ENCODE measurements around the gene SLC25A34.

DNA sequence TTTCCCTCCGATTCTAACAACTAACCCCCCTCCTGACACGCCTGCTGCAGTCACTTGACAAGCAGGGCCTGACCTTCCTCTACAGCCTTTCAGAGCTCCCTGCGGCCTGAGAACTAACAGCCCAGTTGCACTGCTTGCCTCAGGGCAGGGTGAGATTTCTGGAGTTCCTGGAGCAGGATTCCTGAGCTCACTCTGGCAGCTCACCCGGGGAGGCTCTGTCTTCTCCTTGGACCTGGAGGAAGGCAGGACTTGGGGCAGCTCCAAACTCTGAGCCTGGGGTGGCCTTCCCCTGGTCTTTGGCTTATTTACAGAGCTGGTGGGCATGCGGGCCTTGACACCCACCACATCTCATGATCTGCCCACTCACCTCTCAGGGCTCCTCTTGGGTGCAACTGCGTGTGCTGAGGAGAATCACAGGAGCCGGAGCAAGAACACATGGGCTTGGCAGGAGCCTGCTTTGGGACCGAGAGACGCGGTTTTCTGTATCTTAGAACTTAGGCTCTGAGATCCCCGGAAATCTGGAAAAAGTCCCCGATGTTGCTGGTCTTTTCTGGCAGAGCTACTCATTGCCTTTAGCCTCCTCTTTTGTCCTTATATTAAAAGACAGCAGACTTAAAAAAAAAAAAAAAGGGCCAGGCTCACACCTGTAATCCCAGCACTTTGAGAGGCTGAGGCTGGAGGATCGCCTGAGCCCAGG is 13.1 kb upstream of the SLC25A34 start:
- TF ChIP-seq, protein P1, sequence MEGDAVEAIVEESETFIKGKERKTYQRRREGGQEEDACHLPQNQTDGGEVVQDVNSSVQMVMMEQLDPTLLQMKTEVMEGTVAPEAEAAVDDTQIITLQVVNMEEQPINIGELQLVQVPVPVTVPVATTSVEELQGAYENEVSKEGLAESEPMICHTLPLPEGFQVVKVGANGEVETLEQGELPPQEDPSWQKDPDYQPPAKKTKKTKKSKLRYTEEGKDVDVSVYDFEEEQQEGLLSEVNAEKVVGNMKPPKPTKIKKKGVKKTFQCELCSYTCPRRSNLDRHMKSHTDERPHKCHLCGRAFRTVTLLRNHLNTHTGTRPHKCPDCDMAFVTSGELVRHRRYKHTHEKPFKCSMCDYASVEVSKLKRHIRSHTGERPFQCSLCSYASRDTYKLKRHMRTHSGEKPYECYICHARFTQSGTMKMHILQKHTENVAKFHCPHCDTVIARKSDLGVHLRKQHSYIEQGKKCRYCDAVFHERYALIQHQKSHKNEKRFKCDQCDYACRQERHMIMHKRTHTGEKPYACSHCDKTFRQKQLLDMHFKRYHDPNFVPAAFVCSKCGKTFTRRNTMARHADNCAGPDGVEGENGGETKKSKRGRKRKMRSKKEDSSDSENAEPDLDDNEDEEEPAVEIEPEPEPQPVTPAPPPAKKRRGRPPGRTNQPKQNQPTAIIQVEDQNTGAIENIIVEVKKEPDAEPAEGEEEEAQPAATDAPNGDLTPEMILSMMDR (IDR thresholded peaks at IDR 0.05): no peak
- TF ChIP-seq POLR2A (IDR thresholded peaks at IDR 0.05): no peak

All from thyroid gland (tissue), 4 donors.